Testis (tissue), 2 donors: Measurements from ENCODE around the gene ZFAND5.

Source experiments
- CTCF ChIP-seq, 3 experiments: fragments of 450-650 bp in 2 of 3; fragments of 200-600 bp in 1 of 3; sonication (generic) in 1 of 3; IDR thresholded peaks; one replicate each; pipeline ENCODE4 v1.5.1; 2016 to 2019; ENCODE audit warnings: antibody characterized with exemption in 3 of 3, mild to moderate bottlenecking in 2 of 3, moderate library complexity in 1 of 3
- POLR2A ChIP-seq: fragments of 450-650 bp; IDR thresholded peaks from one replicate; pipeline ENCODE4 v1.6.1; 2017; ENCODE audit warnings: antibody characterized with exemption, mild to moderate bottlenecking, moderate library complexity

GRCh38 chr9:72394066-72394465 lies 29.1 kb upstream of the ZFAND5 start:
- TF ChIP-seq CTCF (IDR thresholded peaks at IDR 0.05) = no peak
- no peak for TF ChIP-seq POLR2A
